DOHH2 (cell line): Measurements from ENCODE around the gene COMMD10.

Experiments used
- H3F3A ChIP-seq: fragments of 200-600 bp; sonication (generic), shearing (Covaris generic); 2 replicates; pipeline ENCODE4 v1.6.0; 2016; ENCODE audit warnings: antibody characterized with exemption, mild to moderate bottlenecking; ENCODE audit not compliant: control insufficient read depth, insufficient read depth
- H3K27ac ChIP-seq: fragments of 200-600 bp; sonication (generic); 2 replicates; pipeline ENCODE4 v1.5.1; 2014; ENCODE audit warnings: low read depth, mild to moderate bottlenecking, low read length, moderate library complexity
- H3K27me3 ChIP-seq: fragments of 200-600 bp; sonication (generic); 2 replicates; pipeline ENCODE4 v1.6.1; 2014; ENCODE audit warnings: mild to moderate bottlenecking, low read length, mixed read lengths; ENCODE audit not compliant: control insufficient read depth
- H3K36me3 ChIP-seq: fragments of 200-600 bp; sonication (generic); 2 replicates; pipeline ENCODE4 v1.6.1; 2014; ENCODE audit warnings: mild to moderate bottlenecking, low read length, moderate library complexity, mixed read lengths; ENCODE audit not compliant: control insufficient read depth
- H3K4me1 ChIP-seq: fragments of 200-600 bp; sonication (generic); 2 replicates; pipeline ENCODE4 v1.6.1; 2014; ENCODE audit warnings: mild to moderate bottlenecking, low read length, mixed read lengths; ENCODE audit not compliant: control insufficient read depth
- H3K4me2 ChIP-seq: fragments of 200-600 bp; sonication (generic); 2 replicates; pipeline ENCODE4 v1.6.0; 2014; ENCODE audit warnings: mild to moderate bottlenecking, low read length, moderate library complexity
- H3K4me3 ChIP-seq: fragments of 200-600 bp; sonication (generic); 2 replicates; pipeline ENCODE4 v1.5.1; 2014; ENCODE audit warnings: mild to moderate bottlenecking, low read length, mixed read lengths
- H3K79me2 ChIP-seq: fragments of 200-600 bp; sonication (generic); 2 replicates; pipeline ENCODE4 v1.6.1; 2014; ENCODE audit warnings: mild to moderate bottlenecking, low read length, mixed read lengths; ENCODE audit not compliant: control insufficient read depth
- H3K9me2 ChIP-seq: fragments of 200-600 bp; sonication (generic); replicated peaks from 2 replicates; pipeline ENCODE4 v1.6.1; 2014; ENCODE audit warnings: mild to moderate bottlenecking, low read length, mixed read lengths; ENCODE audit not compliant: control insufficient read depth
- H3K9me3 ChIP-seq: fragments of 200-600 bp; sonication (generic); 2 replicates; pipeline ENCODE4 v1.6.1; 2014; ENCODE audit warnings: antibody characterized with exemption, low read length, mixed read lengths; ENCODE audit not compliant: control insufficient read depth, insufficient read depth
- H4K20me1 ChIP-seq: fragments of 200-600 bp; sonication (generic); 2 replicates; pipeline ENCODE4 v1.6.0; 2014; ENCODE audit warnings: low read depth, mild to moderate bottlenecking, antibody characterized with exemption, low read length, moderate library complexity; ENCODE audit not compliant: control insufficient read depth, insufficient read depth
- EZH2phosphoT487 ChIP-seq: fragments of 200-600 bp; sonication (generic); IDR thresholded peaks from 2 replicates; pipeline ENCODE4 v1.6.1; 2017; ENCODE audit warnings: borderline replicate concordance, mild to moderate bottlenecking, antibody characterized with exemption, low read length, moderate library complexity, mixed read lengths
- TF ChIP-seq, protein P1 (sequence below): fragments of 200-600 bp; sonication (generic); IDR thresholded peaks from one replicate; pipeline ENCODE4 v1.5.1; 2014; ENCODE audit warnings: antibody characterized with exemption, mild to moderate bottlenecking, low read depth, low read length; ENCODE audit not compliant: poor library complexity, severe bottlenecking

Gene COMMD10

GRCh38 chr5:116090302-116090701, 5.5 kb downstream of the COMMD10 start:
- Histone ChIP-seq H3K4me1 (peaks cover 8% of the 10 kb centered on the region), H4K20me1 (no peaks in the 10 kb centered on the region), H3K27me3 (no peaks in the 10 kb centered on the region), H3K9me3 (no peaks in the 10 kb centered on the region), H3F3A (no peaks in the 10 kb centered on the region), H3K4me3 (no peak overlapping the region), H3K36me3 (peaks cover 78% of the 10 kb centered on the region), H3K27ac (no peak overlapping the region), H3K79me2 (peaks cover 52% of the 10 kb centered on the region), H3K9me2 (no peaks in the 10 kb centered on the region), H3K4me2 (no peak overlapping the region)
- TF ChIP-seq, protein P1, sequence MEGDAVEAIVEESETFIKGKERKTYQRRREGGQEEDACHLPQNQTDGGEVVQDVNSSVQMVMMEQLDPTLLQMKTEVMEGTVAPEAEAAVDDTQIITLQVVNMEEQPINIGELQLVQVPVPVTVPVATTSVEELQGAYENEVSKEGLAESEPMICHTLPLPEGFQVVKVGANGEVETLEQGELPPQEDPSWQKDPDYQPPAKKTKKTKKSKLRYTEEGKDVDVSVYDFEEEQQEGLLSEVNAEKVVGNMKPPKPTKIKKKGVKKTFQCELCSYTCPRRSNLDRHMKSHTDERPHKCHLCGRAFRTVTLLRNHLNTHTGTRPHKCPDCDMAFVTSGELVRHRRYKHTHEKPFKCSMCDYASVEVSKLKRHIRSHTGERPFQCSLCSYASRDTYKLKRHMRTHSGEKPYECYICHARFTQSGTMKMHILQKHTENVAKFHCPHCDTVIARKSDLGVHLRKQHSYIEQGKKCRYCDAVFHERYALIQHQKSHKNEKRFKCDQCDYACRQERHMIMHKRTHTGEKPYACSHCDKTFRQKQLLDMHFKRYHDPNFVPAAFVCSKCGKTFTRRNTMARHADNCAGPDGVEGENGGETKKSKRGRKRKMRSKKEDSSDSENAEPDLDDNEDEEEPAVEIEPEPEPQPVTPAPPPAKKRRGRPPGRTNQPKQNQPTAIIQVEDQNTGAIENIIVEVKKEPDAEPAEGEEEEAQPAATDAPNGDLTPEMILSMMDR = no peak
- no peak for TF ChIP-seq EZH2phosphoT487

GRCh38 chr5:116091416-116091815, 6.6 kb downstream of the COMMD10 start:
- H3K36me3 ChIP-seq = peaks cover 79% of the 10 kb centered on the region
- no peak overlapping the region for H3K4me3 ChIP-seq
- no peak overlapping the region for H3K27ac ChIP-seq

GRCh38 chr5:116097301-116097700, 12.5 kb downstream of the COMMD10 start:
- Histone ChIP-seq H3K36me3 (peaks cover 75% of the 10 kb centered on the region), H3K4me3 (no peak overlapping the region), H3F3A (no peaks in the 10 kb centered on the region), H3K4me2 (no peak overlapping the region), H3K4me1 (no peaks in the 10 kb centered on the region), H3K79me2 (no peaks in the 10 kb centered on the region), H3K9me2 (no peaks in the 10 kb centered on the region), H3K9me3 (no peaks in the 10 kb centered on the region), H4K20me1 (no peaks in the 10 kb centered on the region), H3K27ac (no peak overlapping the region), H3K27me3 (no peaks in the 10 kb centered on the region)
- no peak for TF ChIP-seq EZH2phosphoT487
- TF ChIP-seq, protein P1 = no peak

More at GRCh38 chr5:116091416-116091815, 6.6 kb downstream of the COMMD10 start:
- H3K9me2 ChIP-seq = no peaks in the 10 kb centered on the region
- no peaks in the 10 kb centered on the region for H4K20me1 ChIP-seq
- H3F3A ChIP-seq = no peaks in the 10 kb centered on the region
- H3K4me1 ChIP-seq = no peaks in the 10 kb centered on the region
- H3K27me3 ChIP-seq = no peaks in the 10 kb centered on the region
- no peak overlapping the region for H3K4me2 ChIP-seq
- peaks cover 40% of the 10 kb centered on the region for H3K79me2 ChIP-seq
- TF ChIP-seq EZH2phosphoT487 = no peak
- TF ChIP-seq, protein P1 = no peak
- no peaks in the 10 kb centered on the region for H3K9me3 ChIP-seq
